SU-DHL-6 (cell line): ENCODE results near the gene FAM114A1.

Experiments
- H2AFZ ChIP-seq: fragments of 200-600 bp; sonication (generic); 2 replicates; pipeline ENCODE4 v1.6.1; 2014; ENCODE audit warnings: low read depth, mild to moderate bottlenecking, moderate library complexity, mixed read lengths, antibody characterized with exemption, low read length; ENCODE audit not compliant: severe bottlenecking
- H3F3A ChIP-seq: fragments of 200-600 bp; shearing (Covaris generic); 2 replicates; pipeline ENCODE4 v1.6.0; 2016; ENCODE audit warnings: antibody characterized with exemption, mild to moderate bottlenecking; ENCODE audit not compliant: insufficient read depth
- H3K27ac ChIP-seq: fragments of 200-600 bp; sonication (generic); 2 replicates; pipeline ENCODE4 v1.5.1; 2016; ENCODE audit warnings: low read depth, mild to moderate bottlenecking, low read length, moderate library complexity, mixed read lengths
- H3K27me3 ChIP-seq: fragments of 200-600 bp; sonication (generic), shearing (Covaris generic); 2 replicates; pipeline ENCODE4 v1.6.0; 2014; ENCODE audit warnings: mild to moderate bottlenecking, low read length
- H3K36me3 ChIP-seq: fragments of 200-600 bp; sonication (generic); 2 replicates; pipeline ENCODE4 v1.6.1; 2014; ENCODE audit warnings: mild to moderate bottlenecking, low read length, mixed read lengths
- H3K4me2 ChIP-seq: fragments of 300-600, 200-600 bp; shearing (Covaris generic), sonication (generic); 2 replicates; pipeline ENCODE4 v1.6.0; 2014; ENCODE audit warnings: low read length, low read depth, mild to moderate bottlenecking; ENCODE audit not compliant: poor library complexity, severe bottlenecking
- H3K4me3 ChIP-seq: fragments of 200-600 bp; sonication (generic); 2 replicates; pipeline ENCODE4 v1.5.1; 2014; ENCODE audit warnings: antibody characterized with exemption, low read length, mild to moderate bottlenecking, mixed read lengths; ENCODE audit not compliant: insufficient read depth, poor library complexity, severe bottlenecking
- H3K79me2 ChIP-seq: fragments of 200-600 bp; sonication (generic); 2 replicates; pipeline ENCODE4 v1.6.1; 2014; ENCODE audit warnings: mild to moderate bottlenecking, low read length, moderate library complexity; ENCODE audit not compliant: insufficient read depth
- H3K9ac ChIP-seq: fragments of 200-600 bp; sonication (generic); 2 replicates; pipeline ENCODE4 v1.7.0; 2014; ENCODE audit warnings: mild to moderate bottlenecking, low read length
- H3K9me2 ChIP-seq: fragments of 200-600 bp; sonication (generic); replicated peaks from 2 replicates; pipeline ENCODE4 v1.6.1; 2014; ENCODE audit warnings: low read length; ENCODE audit not compliant: insufficient read depth
- H3K9me3 ChIP-seq: fragments of 200-600 bp; sonication (generic); 2 replicates; pipeline ENCODE4 v1.6.1; 2014; ENCODE audit warnings: low read length, mixed read lengths; ENCODE audit not compliant: insufficient read depth
- H4K20me1 ChIP-seq: fragments of 200-600 bp; sonication (generic); 2 replicates; pipeline ENCODE4 v1.6.1; 2014; ENCODE audit warnings: low read depth, mild to moderate bottlenecking, antibody characterized with exemption, low read length, moderate library complexity, mixed read lengths
- EZH2phosphoT487 ChIP-seq: fragments of 200-600 bp; sonication (generic), shearing (Covaris generic); conservative IDR thresholded peaks from 2 replicates; pipeline ENCODE4 v1.6.1; 2018; ENCODE audit warnings: mild to moderate bottlenecking, antibody characterized with exemption, low read length, moderate library complexity, mixed read lengths
- TF ChIP-seq, protein P1 (sequence below): fragments of 200-600 bp; sonication (generic); IDR thresholded peaks from one replicate; pipeline ENCODE4 v1.5.1; 2017; ENCODE audit warnings: antibody characterized with exemption, mild to moderate bottlenecking, low read length, moderate library complexity; ENCODE audit not compliant: insufficient read depth, poor library complexity, severe bottlenecking

FAM114A1 gene

GRCh38 chr4:38928568-38928967 is 61.0 kb downstream of the FAM114A1 start:
- H4K20me1 ChIP-seq: no peaks in the 10 kb centered on the region
- no peak overlapping the region for H3K9ac ChIP-seq
- no peaks in the 10 kb centered on the region for H3K9me3 ChIP-seq
- no peak overlapping the region for H3K4me3 ChIP-seq
- H3K4me2 ChIP-seq: no peak overlapping the region
- H3F3A ChIP-seq: no peaks in the 10 kb centered on the region
- TF ChIP-seq EZH2phosphoT487: no peak
- TF ChIP-seq, protein P1, sequence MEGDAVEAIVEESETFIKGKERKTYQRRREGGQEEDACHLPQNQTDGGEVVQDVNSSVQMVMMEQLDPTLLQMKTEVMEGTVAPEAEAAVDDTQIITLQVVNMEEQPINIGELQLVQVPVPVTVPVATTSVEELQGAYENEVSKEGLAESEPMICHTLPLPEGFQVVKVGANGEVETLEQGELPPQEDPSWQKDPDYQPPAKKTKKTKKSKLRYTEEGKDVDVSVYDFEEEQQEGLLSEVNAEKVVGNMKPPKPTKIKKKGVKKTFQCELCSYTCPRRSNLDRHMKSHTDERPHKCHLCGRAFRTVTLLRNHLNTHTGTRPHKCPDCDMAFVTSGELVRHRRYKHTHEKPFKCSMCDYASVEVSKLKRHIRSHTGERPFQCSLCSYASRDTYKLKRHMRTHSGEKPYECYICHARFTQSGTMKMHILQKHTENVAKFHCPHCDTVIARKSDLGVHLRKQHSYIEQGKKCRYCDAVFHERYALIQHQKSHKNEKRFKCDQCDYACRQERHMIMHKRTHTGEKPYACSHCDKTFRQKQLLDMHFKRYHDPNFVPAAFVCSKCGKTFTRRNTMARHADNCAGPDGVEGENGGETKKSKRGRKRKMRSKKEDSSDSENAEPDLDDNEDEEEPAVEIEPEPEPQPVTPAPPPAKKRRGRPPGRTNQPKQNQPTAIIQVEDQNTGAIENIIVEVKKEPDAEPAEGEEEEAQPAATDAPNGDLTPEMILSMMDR: no peak
- H3K27me3 ChIP-seq: no peaks in the 10 kb centered on the region
- H2AFZ ChIP-seq: no peak overlapping the region
- no peaks in the 10 kb centered on the region for H3K79me2 ChIP-seq
- no peak overlapping the region for H3K27ac ChIP-seq
- H3K36me3 ChIP-seq: no peaks in the 10 kb centered on the region
- H3K9me2 ChIP-seq: no peaks in the 10 kb centered on the region

- TF ChIP-seq, protein P1: no peak
- no peak for TF ChIP-seq EZH2phosphoT487
- Histone ChIP-seq H3K4me3 (no peak overlapping the region), H3K9me2 (no peaks in the 10 kb centered on the region), H3K79me2 (no peaks in the 10 kb centered on the region), H2AFZ (no peak overlapping the region), H3K27ac (no peak overlapping the region), H3K9me3 (no peaks in the 10 kb centered on the region), H3F3A (no peaks in the 10 kb centered on the region), H3K36me3 (no peaks in the 10 kb centered on the region), H4K20me1 (no peaks in the 10 kb centered on the region), H3K4me2 (no peak overlapping the region), H3K9ac (no peak overlapping the region), H3K27me3 (no peaks in the 10 kb centered on the region)
Measured at GRCh38 chr4:38928974-38929373, 61.4 kb downstream of the FAM114A1 start.

- TF ChIP-seq, protein P1: no peak
- TF ChIP-seq EZH2phosphoT487: no peak
- Histone ChIP-seq H3K4me2 (no peak overlapping the region), H3K36me3 (no peaks in the 10 kb centered on the region), H3K9ac (no peak overlapping the region), H3K9me2 (no peaks in the 10 kb centered on the region), H3K27me3 (no peaks in the 10 kb centered on the region), H3F3A (no peaks in the 10 kb centered on the region), H3K9me3 (no peaks in the 10 kb centered on the region), H2AFZ (no peak overlapping the region), H3K27ac (no peak overlapping the region), H4K20me1 (no peaks in the 10 kb centered on the region), H3K79me2 (no peaks in the 10 kb centered on the region), H3K4me3 (no peak overlapping the region)
Measured at GRCh38 chr4:38930204-38930603, 62.6 kb downstream of the FAM114A1 start.

GRCh38 chr4:38930707-38931106 is 63.1 kb downstream of the FAM114A1 start:
- Histone ChIP-seq H3K9ac (no peak overlapping the region), H3K4me2 (no peak overlapping the region), H2AFZ (no peak overlapping the region), H3K36me3 (no peaks in the 10 kb centered on the region), H3K79me2 (no peaks in the 10 kb centered on the region), H3K27ac (no peak overlapping the region), H3K4me3 (no peak overlapping the region), H3K27me3 (no peaks in the 10 kb centered on the region), H3F3A (no peaks in the 10 kb centered on the region), H3K9me2 (no peaks in the 10 kb centered on the region), H4K20me1 (no peaks in the 10 kb centered on the region), H3K9me3 (no peaks in the 10 kb centered on the region)
- TF ChIP-seq, protein P1: no peak
- TF ChIP-seq EZH2phosphoT487: no peak
